BJ (cell line): ENCODE results near the gene SLC35E2B. TPM values are rescaled to one million over a fixed set of nuclear protein-coding genes. Genes with fewer than 3 reads are reported as not detected.

Source experiments
- CTCF ChIA-PET: fragments of 350-600 bp; formaldehyde crosslinking; extraction: SDS; loops from one replicate; lab custom pipeline; 2021; ENCODE audit warnings: antibody characterized with exemption, inconsistent platforms; lab: Yijun Ruan, JAX
- POLR2A ChIA-PET: fragments of 300-600 bp; sonication (Branson Sonifier 250); formaldehyde crosslinking; extraction: SDS; loops from one replicate; lab custom pipeline; 2021; ENCODE audit warnings: antibody characterized with exemption; lab: Charles Lee
- DNase-seq: peaks from one replicate; pipeline ENCODE4 v3.0.0-alpha.2; 2011; ENCODE audit warnings: low read depth
- H3K27me3 ChIP-seq: 2 replicates; pipeline ENCODE4 v1.6.0; 2011; ENCODE audit warnings: low read length; ENCODE audit not compliant: control insufficient read depth, insufficient read depth
- H3K36me3 ChIP-seq: 2 replicates; pipeline ENCODE4 v1.5.1; 2011; ENCODE audit warnings: low read length; ENCODE audit not compliant: control insufficient read depth, insufficient read depth
- H3K4me3 ChIP-seq: 2 replicates; pipeline ENCODE4 v1.5.1; 2011; ENCODE audit warnings: low read depth, mild to moderate bottlenecking, control low read depth, low read length
- polyA plus RNA-seq: library from polyadenylated mRNA; depleted of rRNA; stranded (reverse); fragments of >200 nt; gene quantifications from 2 replicates; pipeline ENCODE4 v1.2.3, GENCODE V29; 2011
- TF ChIP-seq, protein P1 (sequence below): IDR thresholded peaks from 2 replicates; pipeline ENCODE4 v1.5.1; 2011; ENCODE audit warnings: low read depth, mild to moderate bottlenecking, control low read depth, inconsistent platforms, low read length, moderate library complexity; ENCODE audit not compliant: insufficient read depth

The SLC35E2B gene
- polyA plus RNA-seq, 1 experiment: 15.8 TPM

DNA sequence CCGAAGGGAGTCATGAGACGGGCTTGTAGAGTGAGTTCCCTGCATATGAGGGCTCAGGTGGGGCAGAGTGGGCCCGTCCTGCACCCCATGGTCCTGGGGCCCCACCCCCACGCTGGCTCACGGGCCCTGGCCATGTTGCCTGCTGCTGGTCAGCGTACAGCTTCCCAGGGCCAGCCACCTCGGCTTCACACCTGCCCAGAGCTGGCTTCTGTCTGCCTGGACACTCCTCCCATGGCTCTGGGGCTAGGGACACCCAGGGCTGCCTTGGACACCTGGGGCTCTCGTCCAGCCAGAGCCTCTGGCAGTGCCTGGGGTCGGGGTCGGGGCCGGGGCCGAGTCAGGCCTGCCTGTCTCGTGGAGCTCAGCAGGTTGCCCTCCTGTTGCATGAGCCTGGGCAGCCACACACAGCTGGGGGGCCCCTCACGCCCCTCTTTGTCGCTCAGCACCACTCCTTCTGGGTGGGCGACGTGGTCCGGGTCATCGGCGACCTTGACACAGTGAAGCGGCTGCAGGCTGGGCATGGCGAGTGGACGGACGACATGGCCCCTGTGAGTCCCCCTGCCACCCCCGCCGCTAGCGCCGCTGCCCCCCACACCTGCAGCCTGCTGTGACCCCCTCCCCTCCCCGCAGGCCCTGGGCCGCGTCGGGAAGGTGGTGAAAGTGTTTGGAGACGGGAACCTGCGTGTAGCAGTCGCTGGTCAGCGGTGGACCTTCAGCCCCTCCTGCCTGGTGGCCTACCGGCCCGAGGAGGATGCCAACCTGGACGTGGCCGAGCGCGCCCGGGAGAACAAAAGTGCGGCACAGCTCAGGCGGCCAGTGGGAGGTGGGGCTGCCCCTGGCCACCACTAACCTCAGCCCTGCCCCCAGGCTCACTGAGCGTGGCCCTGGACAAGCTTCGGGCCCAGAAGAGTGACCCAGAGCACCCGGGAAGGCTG is 66.1 kb downstream of the SLC35E2B start:
- POLR2A ChIA-PET: no interaction called here

DNA sequence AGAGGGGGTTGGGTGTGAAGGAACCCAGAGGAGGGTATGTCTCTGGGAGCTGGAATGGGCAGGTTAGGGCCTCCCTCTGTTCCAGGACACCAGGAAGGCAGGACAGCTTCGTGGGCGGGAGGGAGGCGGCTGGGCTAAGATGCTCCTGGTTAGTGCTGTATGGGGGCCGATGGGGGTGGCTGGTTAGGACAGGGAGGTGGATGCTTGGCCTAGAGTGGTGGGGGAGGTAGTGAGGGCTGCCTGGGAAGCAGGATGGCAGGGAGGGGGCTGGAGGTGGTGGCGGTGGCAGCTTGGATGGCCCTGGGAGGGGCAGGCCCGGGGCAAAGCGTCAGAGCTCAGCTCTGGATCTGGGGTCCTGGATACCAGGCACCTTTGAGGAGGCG is 66.8 kb downstream of the SLC35E2B start:
- no peaks in the 10 kb centered on the region for H3K27me3 ChIP-seq
- H3K4me3 ChIP-seq: no peak overlapping the region
- ChIA-PET POLR2A (interaction anchor here (0.6 kb wide), 1 partner anchor 148 kb away, joined by 4 read pairs; no protein-coding TSS in a partner anchor), CTCF (no interaction called here)
- TF ChIP-seq, protein P1, sequence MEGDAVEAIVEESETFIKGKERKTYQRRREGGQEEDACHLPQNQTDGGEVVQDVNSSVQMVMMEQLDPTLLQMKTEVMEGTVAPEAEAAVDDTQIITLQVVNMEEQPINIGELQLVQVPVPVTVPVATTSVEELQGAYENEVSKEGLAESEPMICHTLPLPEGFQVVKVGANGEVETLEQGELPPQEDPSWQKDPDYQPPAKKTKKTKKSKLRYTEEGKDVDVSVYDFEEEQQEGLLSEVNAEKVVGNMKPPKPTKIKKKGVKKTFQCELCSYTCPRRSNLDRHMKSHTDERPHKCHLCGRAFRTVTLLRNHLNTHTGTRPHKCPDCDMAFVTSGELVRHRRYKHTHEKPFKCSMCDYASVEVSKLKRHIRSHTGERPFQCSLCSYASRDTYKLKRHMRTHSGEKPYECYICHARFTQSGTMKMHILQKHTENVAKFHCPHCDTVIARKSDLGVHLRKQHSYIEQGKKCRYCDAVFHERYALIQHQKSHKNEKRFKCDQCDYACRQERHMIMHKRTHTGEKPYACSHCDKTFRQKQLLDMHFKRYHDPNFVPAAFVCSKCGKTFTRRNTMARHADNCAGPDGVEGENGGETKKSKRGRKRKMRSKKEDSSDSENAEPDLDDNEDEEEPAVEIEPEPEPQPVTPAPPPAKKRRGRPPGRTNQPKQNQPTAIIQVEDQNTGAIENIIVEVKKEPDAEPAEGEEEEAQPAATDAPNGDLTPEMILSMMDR: no peak
- peaks cover 6% of the 10 kb centered on the region for H3K36me3 ChIP-seq
- DNase-seq: no peak

More for the DNA sequence above, 66.1 kb downstream of the SLC35E2B start:
- CTCF ChIA-PET: no interaction called here
- H3K27me3 ChIP-seq: no peaks in the 10 kb centered on the region
- H3K36me3 ChIP-seq: peaks cover 6% of the 10 kb centered on the region
- no peak for DNase-seq
- no peak overlapping the region for H3K4me3 ChIP-seq
- TF ChIP-seq, protein P1: no peak

DNA sequence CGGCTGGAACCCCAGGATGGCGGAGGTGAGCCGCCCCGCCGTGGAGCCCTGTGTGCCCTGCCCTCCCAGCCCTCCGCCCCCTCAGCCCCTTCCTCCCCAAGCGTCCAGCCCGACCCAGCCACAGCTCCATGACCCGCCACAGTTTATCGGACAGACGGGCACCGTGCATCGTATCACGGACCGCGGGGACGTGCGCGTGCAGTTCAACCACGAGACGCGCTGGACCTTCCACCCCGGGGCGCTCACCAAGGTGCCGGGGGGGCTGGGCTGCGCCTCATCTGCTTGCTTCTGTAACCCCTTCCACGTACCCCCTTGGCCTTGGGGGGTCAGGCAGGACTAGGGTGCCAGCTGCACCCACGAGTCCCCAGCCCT is 67.2 kb downstream of the SLC35E2B start:
- Histone ChIP-seq H3K36me3 (peaks cover 6% of the 10 kb centered on the region), H3K27me3 (no peaks in the 10 kb centered on the region), H3K4me3 (no peak overlapping the region)
- TF ChIP-seq, protein P1: no peak
- ChIA-PET CTCF (no interaction called here), POLR2A (interaction anchor here (0.6 kb wide), 1 partner anchor 149 kb away, joined by 4 read pairs; no protein-coding TSS in a partner anchor)
- DNase-seq: no peak

DNA sequence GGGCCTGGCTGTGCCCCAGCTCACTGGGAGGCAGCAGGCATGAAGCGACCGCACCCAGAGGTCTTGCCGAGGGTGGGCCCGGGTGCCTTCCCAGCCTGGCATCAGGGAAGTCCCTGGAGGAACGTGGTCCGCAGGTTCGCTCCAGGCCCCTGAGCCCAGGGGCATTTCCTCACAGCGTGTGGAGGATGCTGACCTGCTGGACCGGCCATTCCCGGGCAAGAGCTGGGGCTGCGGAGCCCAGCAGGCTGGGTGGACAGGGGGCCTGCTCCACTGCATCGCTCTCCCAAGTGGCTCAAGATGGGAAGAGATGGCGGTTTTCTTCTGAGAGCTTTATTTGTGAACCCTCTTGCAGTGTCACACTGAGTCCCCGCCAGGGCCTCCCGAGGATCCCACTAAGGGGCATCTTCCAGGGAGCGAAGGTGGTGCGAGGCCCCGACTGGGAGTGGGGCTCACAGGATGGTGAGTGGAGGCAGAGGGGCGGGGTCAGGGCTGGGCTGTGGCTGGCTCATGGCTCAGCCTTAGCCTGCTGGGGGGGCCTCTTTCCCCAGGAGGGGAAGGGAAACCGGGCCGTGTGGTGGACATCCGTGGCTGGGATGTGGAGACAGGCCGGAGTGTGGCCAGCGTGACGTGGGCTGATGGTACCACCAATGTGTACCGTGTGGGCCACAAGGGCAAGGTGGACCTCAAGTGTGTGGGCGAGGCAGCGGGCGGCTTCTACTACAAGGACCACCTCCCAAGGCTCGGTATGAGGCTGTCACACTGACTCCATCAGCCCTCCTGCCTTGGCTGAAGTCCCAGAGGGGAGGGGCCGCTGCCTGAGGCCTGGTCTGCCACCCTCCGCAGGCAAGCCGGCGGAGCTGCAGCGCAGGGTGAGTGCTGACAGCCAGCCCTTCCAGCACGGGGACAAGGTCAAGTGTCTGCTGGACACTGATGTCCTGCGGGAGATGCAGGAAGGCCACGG is 67.9 kb downstream of the SLC35E2B start:
- TF ChIP-seq, protein P1: no peak
- DNase-seq: no peak
- ChIA-PET POLR2A (no interaction called here), CTCF (no interaction called here)
- no peaks in the 10 kb centered on the region for H3K27me3 ChIP-seq
- no peak overlapping the region for H3K4me3 ChIP-seq
- peaks cover 6% of the 10 kb centered on the region for H3K36me3 ChIP-seq
